CD14-positive monocyte (primary cell): ENCODE measurements around the gene GIMAP5. TPM values are rescaled to one million over a fixed set of nuclear protein-coding genes. Genes with fewer than 3 reads are reported as not detected.

Experiments
- DNase-seq, 3 donors: peaks; one replicate each; pipeline ENCODE4 v3.0.0-alpha.2; 2011 to 2022
- H2AFZ ChIP-seq: 2 replicates; pipeline ENCODE4 v1.6.0; 2012; ENCODE audit warnings: mild to moderate bottlenecking, low read depth, low read length, inconsistent platforms; ENCODE audit not compliant: insufficient read depth, poor library complexity, severe bottlenecking
- H3K27ac ChIP-seq, 2 donors: 1 replicate in 1 of 2; 2 replicates in 1 of 2; pipeline ENCODE4 v1.5.1; 2012 to 2013; ENCODE audit warnings: low read length in 2 of 2, control low read depth in 1 of 2, inconsistent platforms in 1 of 2, low read depth in 1 of 2, mild to moderate bottlenecking in 1 of 2
- H3K27me3 ChIP-seq, 2 donors: one replicate each; pipeline versions ENCODE4 v1.6.0 to v1.6.1; 2011 to 2013; ENCODE audit warnings: low read length in 2 of 2; ENCODE audit not compliant: control insufficient read depth in 2 of 2, insufficient read depth in 2 of 2
- H3K36me3 ChIP-seq, 2 donors: replicated peaks in 1 of 2; 1 replicate in 1 of 2; 2 replicates in 1 of 2; pipeline versions ENCODE4 v1.5.1 to v1.6.1; 2012 to 2013; ENCODE audit warnings: low read length in 2 of 2, control low read depth in 1 of 2, inconsistent platforms in 1 of 2, mild to moderate bottlenecking in 1 of 2; ENCODE audit not compliant: insufficient read depth in 2 of 2, control insufficient read depth in 1 of 2
- H3K4me1 ChIP-seq, 2 donors: 1 replicate in 1 of 2; 2 replicates in 1 of 2; pipeline versions ENCODE4 v1.5.1 to v1.6.1; 2012 to 2013; ENCODE audit warnings: low read length in 2 of 2, control low read depth in 1 of 2, inconsistent platforms in 1 of 2, mild to moderate bottlenecking in 1 of 2, moderate library complexity in 1 of 2; ENCODE audit not compliant: insufficient read depth in 2 of 2, control insufficient read depth in 1 of 2
- H3K4me2 ChIP-seq: replicated peaks from 2 replicates; pipeline ENCODE3; 2012; ENCODE audit warnings: low read length, moderate library complexity, mild to moderate bottlenecking; ENCODE audit not compliant: poor library complexity, severe bottlenecking; ENCODE audit errors: extremely low read depth
- H3K4me3 ChIP-seq, 3 experiments: fragments of 200-600 bp in 1 of 3; sonication (generic) in 1 of 3; replicated peaks in 1 of 3; 1 replicate in 2 of 3; 2 replicates in 1 of 3; pipeline ENCODE4 v1.5.1; 2011 to 2013; ENCODE audit warnings: low read length in 3 of 3, mild to moderate bottlenecking in 3 of 3, control low read depth in 2 of 3, low read depth in 2 of 3, inconsistent platforms in 1 of 3, moderate library complexity in 1 of 3
- H3K79me2 ChIP-seq: 2 replicates; pipeline ENCODE4 v1.6.0; 2012; ENCODE audit warnings: mild to moderate bottlenecking, control low read depth, inconsistent platforms, low read length, moderate library complexity; ENCODE audit not compliant: insufficient read depth
- H3K9ac ChIP-seq: 2 replicates; pipeline ENCODE4 v1.6.0; 2017; ENCODE audit warnings: low read length, mild to moderate bottlenecking; ENCODE audit not compliant: insufficient read depth, poor library complexity, severe bottlenecking
- H3K9me3 ChIP-seq, 2 donors: replicated peaks in 1 of 2; 1 replicate in 1 of 2; 2 replicates in 1 of 2; pipeline versions ENCODE4 v1.5.1 to v1.6.1; 2012 to 2013; ENCODE audit warnings: low read length in 2 of 2, control low read depth in 1 of 2; ENCODE audit not compliant: control insufficient read depth in 1 of 2, insufficient read depth in 1 of 2
- H4K20me1 ChIP-seq: 2 replicates; pipeline ENCODE4 v1.6.0; 2012; ENCODE audit warnings: mild to moderate bottlenecking, low read length, control low read depth, moderate library complexity; ENCODE audit not compliant: insufficient read depth
- H3K27ac Mint-ChIP-seq, 7 donors: one replicate each; pipeline ENCODE4 v1.8.0; 2020; ENCODE audit warnings: mild to moderate bottlenecking in 7 of 7, mixed read lengths in 7 of 7, moderate library complexity in 6 of 7, inconsistent platforms in 2 of 7
- H3K27me3 Mint-ChIP-seq, 3 donors: one replicate each; pipeline ENCODE4 v1.8.0; 2021 to 2022; ENCODE audit warnings: low read depth in 3 of 3, mild to moderate bottlenecking in 3 of 3, mixed read lengths in 3 of 3, moderate library complexity in 3 of 3, inconsistent platforms in 1 of 3
- H3K36me3 Mint-ChIP-seq, 2 donors: one replicate each; pipeline ENCODE4 v1.8.0; 2020; ENCODE audit warnings: mixed read lengths in 2 of 2, inconsistent platforms in 1 of 2, mild to moderate bottlenecking in 1 of 2
- H3K4me1 Mint-ChIP-seq: one replicate; pipeline ENCODE4 v1.8.0; 2020; ENCODE audit warnings: mild to moderate bottlenecking, mixed read lengths
- H3K4me3 Mint-ChIP-seq, 2 donors: one replicate each; pipeline ENCODE4 v1.8.0; 2020; ENCODE audit warnings: mild to moderate bottlenecking in 2 of 2, mixed read lengths in 2 of 2, moderate library complexity in 1 of 2
- H3K9me3 Mint-ChIP-seq, 7 donors: one replicate each; pipeline ENCODE4 v1.8.0; 2020 to 2022; ENCODE audit warnings: mixed read lengths in 7 of 7, mild to moderate bottlenecking in 6 of 7, moderate library complexity in 6 of 7, inconsistent platforms in 2 of 7
- CTCF ChIP-seq: fragments of 200-600 bp; IDR thresholded peaks from one replicate; pipeline ENCODE4 v1.8.0; 2022; ENCODE audit warnings: antibody characterized with exemption, mild to moderate bottlenecking
- WGBS: methylation state at CpG from one replicate; pipeline ENCODE4 v1.1.5; 2013; ENCODE audit warnings: missing lambda C conversion rate; ENCODE audit not compliant: insufficient coverage; 5-methylcytosine and 5-hydroxymethylcytosine counted together
- intact Hi-C, 2 donors: fragments of 100-400 bp; cut with micrococcal nuclease; formaldehyde crosslinking; loops; one replicate each; pipeline versions ENCODE4 v1.15.0 to v1.15.1; 2023
- polyA plus RNA-seq, 3 donors: library from polyadenylated mRNA; depleted of rRNA in 1 of 3; unstranded in 2 of 3; stranded (reverse) in 1 of 3; fragments of 300-500 nt in 2 of 3; fragments of >200 nt in 1 of 3; fragmentation: Illumina TruSeq in 2 of 3; gene quantifications; 1 replicate in 2 of 3; 2 replicates in 1 of 3; pipeline ENCODE4 v1.2.3, GENCODE V29; 2012 to 2021

Gene GIMAP5
- polyA plus RNA-seq, 3 donors, result 13.4 to 17.1 (median 14.4) TPM

- H3K4me3 Mint-ChIP-seq, result peak overlapping the region in 1 of 2 donors; percentile 68
- intact Hi-C loops, result loop anchor here in 1 of 2 donors (5.0 kb wide), 1 partner anchor 209 kb away; no protein-coding TSS in a partner anchor
- H3K4me1 Mint-ChIP-seq, result peaks cover 58% of the 10 kb centered on the region
- Histone ChIP-seq H3K9me3 (peaks cover 0 to 3% of the 10 kb centered on the region in 2 donors), H3K27ac (no peak overlapping the region), H3K4me1 (peaks cover 34 to 62% of the 10 kb centered on the region in 2 donors), H3K4me3 (peak overlapping the region in 1 of 3 experiments; percentile 53), H3K36me3 (peaks cover 0 to 4% of the 10 kb centered on the region in 2 donors), H3K79me2 (peaks cover 14% of the 10 kb centered on the region), H4K20me1 (no peaks in the 10 kb centered on the region), H3K4me2 (peak overlapping the region; percentile 45), H3K9ac (no peak overlapping the region), H2AFZ (no peak overlapping the region), H3K27me3 (no peaks in the 10 kb centered on the region)
- peak overlapping the region in 2 of 7 donors; percentile 6 to 68 for H3K27ac Mint-ChIP-seq
- no peak for DNase-seq
- H3K27me3 Mint-ChIP-seq, result peaks cover 0 to 8% (median 5%) of the 10 kb centered on the region in 3 donors
- TF ChIP-seq CTCF, result no peak
- peaks cover 24 to 44% of the 10 kb centered on the region in 2 donors for H3K36me3 Mint-ChIP-seq
- 84% methylated on average over 2 of the region's 8 CpGs for WGBS
- peaks cover 6 to 17% (median 11%) of the 10 kb centered on the region in 7 donors for H3K9me3 Mint-ChIP-seq
These were observed 41.0 kb downstream of the GIMAP5 start for GRCh38 chr7:150778014-150778737.

- H3K9me3 ChIP-seq, result peaks cover 0 to 3% of the 10 kb centered on the region in 2 donors
- Mint-ChIP-seq H3K9me3 (peaks cover 6 to 12% (median 8%) of the 10 kb centered on the region in 7 donors), H3K36me3 (peaks cover 25 to 40% of the 10 kb centered on the region in 2 donors), H3K27ac (peak overlapping the region in 4 of 7 donors; percentile 15 to 88 (median 53)), H3K4me3 (peak overlapping the region; percentile 12 to 68), H3K4me1 (peaks cover 63% of the 10 kb centered on the region), H3K27me3 (peaks cover 0 to 8% (median 5%) of the 10 kb centered on the region in 3 donors)
- H3K4me1 ChIP-seq, result peaks cover 37 to 69% of the 10 kb centered on the region in 2 donors
- intact Hi-C loops, result loop anchor here in 1 of 2 donors (5.0 kb wide), 1 partner anchor 208 kb away; no protein-coding TSS in a partner anchor
- peak; percentile 58 to 82 (median 79) for DNase-seq
- H4K20me1 ChIP-seq, result no peaks in the 10 kb centered on the region
- peaks cover 14% of the 10 kb centered on the region for H3K79me2 ChIP-seq
- peak overlapping the region; percentile 45 for H3K4me2 ChIP-seq
- no peaks in the 10 kb centered on the region for H3K27me3 ChIP-seq
- H3K36me3 ChIP-seq, result peaks cover 0 to 4% of the 10 kb centered on the region in 2 donors
- no peak overlapping the region for H3K9ac ChIP-seq
- TF ChIP-seq CTCF, result peak; percentile 98
- H3K4me3 ChIP-seq, result peak overlapping the region in 2 of 3 experiments; percentile 12 to 53
- 0% methylated on average over 4 of the region's 12 CpGs for WGBS
- peak overlapping the region in 1 of 2 donors; percentile 44 for H3K27ac ChIP-seq
- H2AFZ ChIP-seq, result no peak overlapping the region
These were observed 41.6 kb downstream of the GIMAP5 start for GRCh38 chr7:150778738-150779301.
